Inferior parietal cortex (tissue), 1 donor: Measurements from ENCODE around the gene TALDO1.

Experiments used
- DNase-seq: peaks from one replicate; pipeline ENCODE4 v3.0.0-alpha.2; 2016; ENCODE audit errors: extremely low spot score

Gene TALDO1

DNA sequence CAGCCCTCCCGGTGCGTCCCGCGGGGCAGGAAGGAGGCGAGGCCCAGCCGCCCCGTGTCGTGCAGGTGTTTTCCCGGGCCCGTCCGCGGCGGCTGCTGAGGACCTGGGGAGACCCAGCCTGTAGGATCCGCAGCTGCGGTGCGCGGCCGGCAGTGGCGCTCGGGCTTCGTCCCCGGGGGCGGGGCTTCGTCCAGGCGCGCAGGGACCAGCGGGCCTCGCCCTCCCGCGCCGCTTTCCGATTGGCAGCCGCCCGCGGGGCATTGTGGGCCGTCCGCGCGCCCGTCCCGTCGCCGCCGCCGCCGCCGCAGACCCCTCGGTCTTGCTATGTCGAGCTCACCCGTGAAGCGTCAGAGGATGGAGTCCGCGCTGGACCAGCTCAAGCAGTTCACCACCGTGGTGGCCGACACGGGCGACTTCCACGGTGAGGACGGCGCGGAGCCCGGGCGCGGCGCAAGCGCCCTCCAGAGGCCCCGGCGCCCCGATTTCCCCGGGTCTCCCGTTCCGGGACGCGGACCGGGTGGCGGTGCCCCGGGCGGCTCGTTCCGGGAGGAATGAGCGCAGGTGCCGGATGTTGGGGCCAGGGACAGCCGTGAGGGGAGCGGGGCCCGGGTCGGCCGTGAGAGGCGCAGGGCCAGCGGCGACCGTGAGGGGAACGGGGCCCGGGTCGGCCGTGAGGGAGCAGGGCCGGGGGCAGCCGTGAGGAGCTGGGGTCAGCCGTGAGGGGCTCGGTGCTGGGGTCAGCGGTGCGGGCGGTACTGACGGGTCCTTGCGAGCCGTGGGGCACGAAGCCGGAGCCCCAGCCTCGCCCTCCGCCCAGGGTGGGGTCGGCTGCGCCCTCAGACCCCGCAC, at the start of gene TALDO1:
Gene TALDO1, plus strand, starts transcription at position 307 of the 849 bp plus-strand sequence. Its CDS starts 18 bp downstream, at position 325.
- peak; percentile 84 for DNase-seq

DNA sequence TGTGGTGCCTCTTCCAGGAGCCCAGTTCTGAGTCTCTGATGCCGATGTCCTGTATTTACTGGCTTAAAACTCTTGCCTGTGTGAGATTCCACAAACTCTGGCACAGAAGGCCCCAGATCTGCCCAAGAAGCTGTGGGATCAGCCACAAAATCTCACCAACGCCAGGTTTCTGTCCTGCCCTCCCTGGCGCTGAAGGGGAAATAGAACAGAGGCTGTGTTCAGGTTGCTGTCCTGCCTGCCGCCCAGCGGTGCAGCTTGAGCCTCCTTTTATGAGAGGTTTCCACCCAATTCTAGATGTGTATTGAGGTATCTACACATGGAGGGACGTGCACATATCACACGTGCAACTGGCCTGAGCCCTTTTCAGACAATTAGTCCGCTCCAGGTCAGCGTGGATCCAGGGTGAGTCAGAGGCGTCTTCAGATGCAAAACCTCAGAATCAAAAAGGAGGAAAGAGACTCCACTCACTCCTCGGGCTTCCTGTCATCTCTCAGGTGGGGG, 49.4 kb upstream of the TALDO1 start:
- DNase-seq: no peak

DNA sequence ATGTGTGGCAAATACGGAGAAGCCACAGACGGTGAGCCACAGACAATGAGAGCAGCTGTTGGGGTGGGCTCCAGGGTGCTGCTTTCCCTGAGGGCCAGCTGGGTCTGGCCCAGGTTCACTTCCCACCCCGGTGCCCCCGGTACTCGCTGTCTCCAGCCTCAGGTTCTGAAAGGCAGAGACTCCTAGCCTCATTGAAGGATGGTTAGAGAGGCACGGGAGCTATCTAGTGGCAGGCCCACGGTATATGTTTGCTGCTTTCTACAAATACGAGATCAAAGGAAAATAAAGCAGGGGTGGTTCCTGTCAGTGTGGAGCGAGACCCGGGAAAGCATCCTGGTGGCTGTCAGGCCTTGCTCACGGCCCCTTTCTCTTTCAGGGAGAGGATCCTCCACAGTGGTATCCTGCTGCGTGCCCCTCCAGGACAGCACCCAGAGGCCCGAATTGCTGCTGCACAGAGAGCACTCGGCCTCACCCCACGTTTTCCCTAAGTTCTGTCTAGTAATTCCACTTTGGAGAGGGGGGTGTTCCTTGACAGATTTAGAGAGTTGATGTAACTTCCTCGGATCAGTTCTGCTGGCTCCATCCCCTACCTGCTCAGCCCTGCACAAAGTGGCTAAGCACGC, 48.7 kb upstream of the TALDO1 start:
- DNase-seq: no peak

DNA sequence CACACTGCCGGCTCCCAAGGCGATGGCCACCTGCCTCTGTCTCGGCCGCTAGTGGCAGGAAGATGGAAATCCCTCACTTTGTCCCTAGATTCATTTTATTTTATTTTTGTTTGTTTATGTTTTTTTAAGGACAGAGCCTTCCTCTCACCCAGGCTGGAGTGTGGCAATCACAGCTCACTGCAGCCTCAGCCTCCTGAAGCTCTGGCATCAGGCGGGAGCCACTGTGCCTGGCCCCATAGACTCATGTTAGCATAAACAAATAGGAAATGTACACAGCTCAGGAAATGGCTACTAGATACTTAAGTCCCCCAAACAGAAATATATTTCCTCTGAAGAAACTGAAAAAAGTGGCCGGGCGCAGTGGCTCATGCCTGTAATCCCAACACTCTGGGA, 48.2 kb upstream of the TALDO1 start:
- DNase-seq: no peak

DNA sequence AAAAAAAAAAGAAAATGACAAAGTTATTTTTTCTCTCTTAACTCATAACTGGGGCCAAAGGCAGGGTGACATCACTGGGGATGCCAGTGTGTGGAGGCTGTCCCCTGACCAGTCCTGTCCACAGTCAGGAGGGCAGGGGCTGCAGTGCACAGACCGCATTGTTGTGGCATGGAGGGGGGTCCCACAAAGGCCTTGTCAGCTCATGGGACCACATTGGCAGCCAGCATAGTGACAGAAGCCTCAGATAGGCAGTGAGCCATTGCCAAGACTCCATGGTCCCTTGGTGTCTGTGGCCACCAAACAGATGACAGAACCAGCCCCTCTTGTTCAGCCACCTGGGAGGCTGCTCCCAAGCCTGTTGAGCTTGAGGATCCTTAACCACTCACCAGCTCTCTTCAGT, 47.5 kb upstream of the TALDO1 start:
- no peak for DNase-seq

DNA sequence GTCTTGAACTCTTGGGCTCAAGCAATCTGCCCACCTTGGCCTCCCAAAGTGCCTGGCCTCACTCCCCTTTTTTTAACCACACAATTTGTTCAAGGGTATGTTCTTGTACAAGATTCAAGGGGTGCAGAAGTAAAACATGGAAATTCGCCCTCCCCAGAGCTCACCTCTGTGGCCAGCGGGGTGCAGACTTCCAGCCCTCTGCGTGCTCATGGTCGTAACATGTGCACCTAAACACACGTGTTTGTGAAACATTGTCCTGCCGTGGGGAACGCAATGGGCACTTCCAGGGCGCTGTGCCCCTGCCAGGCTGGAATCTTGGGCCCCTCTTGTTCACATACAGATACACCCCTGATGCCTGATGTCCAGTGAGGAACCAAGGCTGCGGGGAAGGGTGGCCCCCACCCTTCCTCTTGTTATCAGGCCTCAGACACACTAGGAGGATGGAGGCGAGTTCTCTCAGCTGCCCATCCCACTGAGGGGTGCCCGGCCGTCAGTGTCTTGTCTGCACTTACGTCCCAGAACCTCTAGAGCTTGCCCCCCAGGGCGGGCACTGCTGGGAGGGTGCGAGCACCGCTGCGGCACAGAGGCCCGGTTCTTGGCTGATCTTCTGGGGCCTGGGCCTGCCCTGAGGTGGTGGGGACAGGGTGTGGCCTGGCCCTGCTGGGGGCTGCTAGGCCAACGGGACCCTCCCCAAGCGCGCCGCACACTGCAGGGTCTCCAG, 45.4 kb upstream of the TALDO1 start:
- no peak for DNase-seq

DNA sequence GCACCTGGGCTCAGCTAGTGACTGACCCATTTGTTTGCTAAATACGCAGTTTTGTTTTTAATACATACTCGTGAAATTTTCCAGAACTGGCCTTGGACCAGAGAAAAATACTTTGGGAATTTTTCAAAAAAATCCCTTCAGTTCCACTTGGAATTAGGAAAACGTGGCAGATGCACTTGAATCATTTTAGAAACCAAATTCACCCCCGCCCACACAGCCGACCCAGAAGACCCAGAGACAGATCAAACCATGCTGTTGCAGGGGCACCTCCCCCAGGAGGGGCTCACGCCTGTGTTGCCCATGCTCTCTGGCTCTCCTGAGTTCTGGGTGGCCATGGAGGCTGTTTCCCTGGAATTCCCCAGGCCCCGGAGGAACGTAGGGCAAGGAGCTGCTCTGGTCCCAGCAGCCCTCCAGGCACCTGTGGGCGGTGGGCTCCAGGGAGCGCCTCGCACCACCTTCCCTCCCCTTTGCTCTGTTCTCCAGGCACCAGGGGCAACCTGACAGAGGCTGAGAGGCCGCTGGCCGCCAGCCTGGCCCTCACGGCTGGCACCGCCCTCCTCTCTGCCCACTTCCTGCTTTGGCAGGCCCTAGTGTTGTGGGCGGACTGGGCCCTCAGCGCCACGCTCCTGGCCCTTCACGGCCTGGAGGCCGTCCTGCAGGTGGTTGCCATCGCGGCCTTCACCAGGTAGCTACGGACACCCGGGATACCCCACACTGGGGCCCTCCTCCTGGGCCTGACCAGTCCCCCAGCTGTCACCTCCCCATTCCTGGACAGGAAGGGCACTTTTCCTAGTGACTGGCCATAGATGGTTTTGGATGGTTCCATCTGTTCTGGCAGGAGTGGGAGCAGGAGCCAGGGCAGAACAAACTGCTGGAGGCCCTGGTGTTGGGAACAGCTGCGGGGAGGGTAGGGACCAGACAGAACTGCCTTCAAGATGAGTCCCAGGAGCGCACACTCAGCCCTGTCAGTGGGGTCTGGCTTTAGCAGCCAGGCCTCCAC, 44.5 kb upstream of the TALDO1 start:
- no peak for DNase-seq

DNA sequence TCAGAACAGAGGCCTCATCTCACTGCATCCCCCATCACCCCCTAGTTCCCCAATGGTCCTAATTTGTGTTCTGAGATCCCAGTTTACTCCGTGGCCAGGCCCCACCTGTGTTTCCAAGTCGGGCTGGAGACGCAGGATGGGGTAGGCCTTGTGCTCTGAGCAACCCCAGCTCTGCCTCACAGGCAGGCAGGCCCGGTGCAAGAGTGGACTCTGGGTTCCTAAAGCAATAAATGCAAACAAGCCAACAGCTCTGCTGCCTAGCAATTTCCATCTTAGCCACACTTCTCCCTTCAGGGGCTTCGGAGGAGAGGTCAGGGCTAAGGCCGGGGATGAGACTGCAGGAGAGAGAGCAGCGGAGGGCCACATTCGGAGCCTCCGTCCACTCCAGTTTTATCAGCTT, 43.8 kb upstream of the TALDO1 start:
- no peak for DNase-seq

DNA sequence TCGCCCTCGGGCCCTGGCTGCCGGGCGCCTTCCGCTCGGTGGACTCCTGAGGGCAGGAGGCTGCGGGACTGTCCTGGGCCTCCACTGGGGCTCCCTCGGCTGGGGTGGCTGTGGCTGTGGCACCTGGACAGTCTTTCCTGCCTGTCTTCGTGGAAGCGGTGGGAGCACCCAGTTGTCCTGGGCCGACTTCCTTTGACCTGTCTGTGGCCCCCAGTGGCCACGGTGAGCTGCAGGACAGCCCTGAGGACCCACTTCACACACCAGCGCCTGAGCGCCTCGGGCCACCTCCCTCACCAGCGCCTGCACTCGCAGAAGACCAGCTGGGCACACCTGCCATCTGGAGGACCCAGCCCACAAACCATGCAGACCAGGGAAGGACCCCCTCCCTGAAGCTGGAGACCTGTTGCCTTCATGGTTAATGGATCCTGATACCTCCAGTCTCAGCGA, 43.0 kb upstream of the TALDO1 start:
- DNase-seq: no peak

DNA sequence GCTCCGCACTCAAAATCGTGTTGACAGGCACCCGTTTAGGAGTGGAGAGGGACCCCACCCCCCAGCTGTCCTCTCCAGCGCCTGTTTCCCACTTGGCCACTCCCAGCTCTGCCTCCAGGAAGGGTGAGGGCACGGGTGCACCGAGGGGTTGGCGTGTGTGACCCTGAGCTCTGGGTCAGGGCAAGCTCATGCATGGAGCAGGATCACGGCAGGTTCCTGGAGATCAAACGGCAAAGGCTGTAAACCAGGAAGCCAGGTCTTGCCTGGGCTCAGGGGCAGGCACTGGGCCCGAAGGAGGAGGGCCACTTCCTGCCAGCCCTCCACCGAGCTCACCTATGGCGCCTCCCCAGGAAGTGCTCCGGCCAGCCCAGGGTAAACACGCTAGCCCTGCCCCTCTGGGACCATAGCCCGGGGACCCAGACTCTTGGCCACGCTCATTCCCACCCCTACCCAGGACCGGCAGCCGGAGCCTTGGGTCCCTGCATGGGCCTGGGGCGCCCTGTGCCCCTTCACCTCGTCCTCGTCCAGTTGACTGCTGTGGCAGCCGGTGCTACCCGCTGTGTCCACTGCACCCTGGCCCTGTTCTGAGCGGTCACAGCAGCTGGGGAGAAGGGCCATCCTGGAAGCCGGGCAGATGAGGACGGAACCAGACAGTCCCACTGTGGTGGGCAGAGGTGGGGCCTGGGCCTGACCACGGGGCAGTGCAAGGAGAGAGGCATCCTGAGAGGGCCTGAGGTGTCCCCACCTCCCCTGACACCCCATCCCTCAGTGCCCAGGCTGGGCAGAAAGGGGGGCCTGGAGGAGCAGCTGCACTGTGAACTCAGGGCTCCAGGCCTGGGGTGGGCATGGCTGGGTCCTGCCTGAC, 42.3 kb upstream of the TALDO1 start:
- DNase-seq: no peak

DNA sequence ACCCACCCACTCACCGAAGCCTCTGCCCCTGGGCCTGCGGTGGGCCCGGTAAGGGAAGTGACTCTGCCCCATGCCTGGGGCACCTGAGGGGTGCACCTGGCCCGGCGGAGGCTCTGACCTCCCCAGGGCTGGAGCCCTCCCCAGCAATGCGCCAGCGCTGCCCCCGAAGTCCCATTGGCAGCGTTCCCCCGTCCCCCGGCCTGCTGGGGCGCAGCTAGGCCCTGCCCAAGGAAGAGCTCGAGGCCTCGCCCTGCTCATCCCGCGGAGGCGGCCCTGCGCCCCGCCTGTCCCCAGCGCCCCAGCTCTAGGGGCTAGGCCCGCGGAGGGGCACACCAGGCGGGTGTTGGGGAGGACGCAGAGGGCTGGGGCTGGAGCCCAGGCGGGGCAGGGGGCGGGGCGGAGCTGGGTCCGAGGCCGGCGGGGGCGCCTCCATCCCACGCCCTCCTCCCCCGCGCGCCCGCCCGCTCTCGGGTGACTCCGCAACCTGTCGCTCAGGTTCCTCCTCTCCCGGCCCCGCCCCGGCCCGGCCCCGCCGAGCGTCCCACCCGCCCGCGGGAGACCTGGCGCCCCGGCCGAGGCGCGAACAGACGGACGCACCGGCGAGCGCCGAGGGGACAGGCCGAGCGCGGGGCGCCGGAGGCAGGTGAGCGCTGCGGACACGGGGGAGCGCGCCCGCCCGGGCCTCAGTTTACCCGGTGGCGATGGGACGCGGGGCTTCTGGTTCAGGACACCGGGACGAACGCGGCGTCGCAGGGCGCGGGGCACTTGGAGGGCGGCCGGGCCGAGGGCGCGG, 41.4 kb upstream of the TALDO1 start, which contains the start of gene EPS8L2:
Gene EPS8L2, plus strand, starts transcription at position 586 of the 793 bp plus-strand sequence. CDS start 3,177 bp downstream, outside the sequence.
- DNase-seq: no peak

DNA sequence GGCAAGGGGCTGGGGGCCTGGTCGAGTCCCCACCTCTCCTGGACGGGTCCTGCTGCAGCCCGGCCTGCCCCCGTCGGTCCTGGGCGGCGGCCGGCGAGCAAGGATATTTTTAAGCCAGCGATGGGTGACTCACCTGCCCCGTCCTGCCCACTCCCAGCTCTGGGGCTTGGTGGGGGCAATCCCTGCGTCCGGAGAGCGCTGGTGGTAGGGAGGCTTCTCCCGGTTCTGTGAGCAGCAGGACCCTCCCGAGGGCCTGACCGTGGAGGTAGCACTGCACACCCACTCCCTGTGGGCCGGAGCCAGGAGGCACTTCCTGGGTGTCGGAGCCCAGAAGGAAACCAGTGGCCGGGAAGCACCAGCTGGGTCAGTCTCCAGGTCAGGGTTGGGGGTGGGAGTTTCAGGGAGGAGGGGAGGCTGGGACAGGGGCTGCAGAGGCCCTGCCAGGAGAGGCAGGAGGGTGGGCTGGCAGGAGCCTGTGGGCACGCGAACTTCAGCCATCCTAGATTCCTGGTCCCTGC, 40.8 kb upstream of the TALDO1 start:
- no peak for DNase-seq

DNA sequence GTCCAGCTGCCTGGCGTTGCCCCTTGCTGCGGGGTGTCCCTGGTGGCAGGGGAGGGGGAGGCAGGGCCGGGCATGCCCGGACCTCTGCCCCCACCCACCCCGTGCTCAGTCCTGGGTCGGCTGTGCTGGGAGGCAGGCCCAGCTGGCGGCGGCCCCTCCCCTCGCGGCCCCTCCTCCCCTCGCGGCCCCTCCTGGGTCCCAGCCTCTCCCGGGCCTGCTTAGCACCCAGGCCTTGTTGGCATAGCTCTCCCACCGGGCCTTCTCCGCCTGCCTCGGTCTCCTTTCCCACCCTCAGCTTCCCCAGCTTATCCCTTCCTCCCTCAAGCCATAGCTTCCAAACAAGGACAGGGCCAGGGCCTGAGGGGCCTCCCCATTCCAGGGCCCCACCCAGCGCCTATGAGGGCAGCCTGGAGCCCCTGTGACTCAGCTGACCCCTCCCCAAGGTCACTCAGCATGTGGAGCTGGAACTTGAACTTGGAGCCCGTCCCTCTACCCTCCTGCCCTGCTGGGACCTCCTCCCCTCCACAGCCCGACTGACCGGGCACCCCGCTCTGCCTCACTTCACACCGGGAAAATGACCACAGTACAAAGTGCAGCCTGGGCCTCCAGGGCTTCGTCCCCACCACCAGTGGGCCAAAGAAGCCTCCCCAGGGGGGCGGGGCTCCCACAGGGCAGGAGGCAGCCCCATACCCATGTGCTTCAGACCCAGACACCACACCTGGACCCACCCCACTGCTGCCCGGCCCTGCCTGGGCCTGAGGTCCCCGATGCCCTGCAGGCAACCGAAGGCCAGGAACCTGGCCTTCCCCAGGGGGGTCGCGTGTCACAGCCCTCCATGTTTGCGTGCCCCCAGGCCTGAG, 40.1 kb upstream of the TALDO1 start:
- DNase-seq: no peak

DNA sequence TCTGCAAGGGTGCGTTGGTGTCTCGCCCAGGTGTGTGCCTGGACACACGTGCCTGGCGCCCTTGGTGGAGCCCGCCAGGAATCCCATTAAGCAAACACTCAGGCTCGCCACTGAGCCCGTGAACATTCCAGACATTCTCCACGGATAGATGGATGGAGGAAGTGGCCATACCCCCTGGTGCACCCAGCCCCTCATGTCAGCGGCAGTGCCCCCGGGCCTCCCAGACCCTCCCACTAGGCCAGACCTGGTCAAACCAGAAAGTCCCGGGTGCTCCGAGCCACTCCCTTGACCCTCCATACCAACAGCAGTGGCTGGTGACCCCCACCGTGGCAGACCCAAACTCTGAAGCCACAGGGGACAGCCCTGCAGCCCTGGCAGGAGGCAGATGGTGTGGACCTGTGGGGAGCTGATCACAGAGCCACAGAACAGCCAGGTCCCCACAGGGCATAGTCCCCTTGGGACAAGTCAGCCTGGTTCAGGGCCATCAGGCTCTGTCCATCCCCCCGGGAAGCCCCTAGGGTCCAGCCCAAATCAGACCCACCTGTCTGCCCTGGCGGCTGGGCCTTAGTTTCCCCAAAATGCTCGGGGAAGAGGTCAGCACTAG, 39.3 kb upstream of the TALDO1 start:
- no peak for DNase-seq

DNA sequence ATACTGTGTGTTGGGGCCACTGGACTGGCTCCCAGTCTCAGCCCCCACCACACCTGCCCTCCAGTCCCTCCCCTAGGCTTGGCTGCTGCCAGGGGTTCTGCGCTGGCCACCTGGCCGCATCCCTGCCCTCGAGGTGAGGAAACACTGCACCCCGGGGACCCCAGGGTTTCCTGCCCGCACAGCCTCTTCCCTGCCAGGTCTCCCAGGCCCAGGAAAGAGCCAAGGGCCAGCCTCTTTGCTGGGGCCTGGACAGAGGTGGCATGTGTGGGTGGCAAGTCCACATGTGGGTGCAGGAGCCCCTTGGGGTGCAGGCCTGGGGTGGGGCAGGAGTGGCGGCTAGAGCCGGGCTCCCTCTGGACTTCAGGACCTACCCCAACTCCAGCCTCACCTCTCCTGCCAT, 38.8 kb upstream of the TALDO1 start:
- DNase-seq: no peak

DNA sequence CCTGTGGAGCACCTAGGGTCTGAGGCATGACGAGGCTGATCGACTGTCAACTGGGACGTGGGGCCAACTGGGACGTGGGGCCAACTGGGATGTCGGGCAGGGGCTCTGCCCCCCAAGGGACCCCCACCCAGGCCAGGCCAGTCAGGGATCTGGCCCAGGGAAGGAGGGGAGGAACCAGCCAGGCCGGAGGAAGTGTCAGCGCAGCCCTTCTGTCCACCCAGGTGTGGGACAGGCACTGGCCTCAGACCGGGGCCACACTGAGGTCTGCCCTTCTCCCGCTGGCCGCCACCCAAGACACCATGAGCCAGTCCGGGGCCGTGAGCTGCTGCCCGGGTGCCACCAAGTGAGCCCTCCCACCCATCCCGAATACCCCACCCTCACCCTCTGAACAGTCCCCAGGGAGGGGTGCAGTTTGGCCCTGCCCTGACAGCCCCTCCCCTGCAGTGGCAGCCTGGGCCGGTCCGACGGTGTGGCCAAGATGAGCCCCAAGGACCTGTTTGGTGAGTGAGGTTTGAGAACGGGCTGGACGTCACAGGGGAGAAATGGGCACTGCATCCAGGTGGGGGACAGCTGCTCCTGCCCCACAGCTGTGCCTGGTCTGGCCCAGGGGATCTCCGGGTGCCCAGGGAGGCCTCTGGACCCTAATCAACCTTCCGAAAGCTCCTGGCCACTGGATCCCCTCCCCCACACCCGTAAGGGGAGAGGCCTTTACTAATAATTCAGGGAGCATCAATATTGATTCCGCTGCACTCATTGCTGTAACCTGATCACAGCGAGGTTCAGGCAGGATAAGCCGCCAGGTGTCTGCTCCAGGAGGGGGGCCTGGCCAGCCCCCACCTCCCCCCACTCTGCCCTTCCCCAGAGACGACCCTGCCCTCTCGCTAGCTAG, 37.9 kb upstream of the TALDO1 start:
- DNase-seq: no peak

DNA sequence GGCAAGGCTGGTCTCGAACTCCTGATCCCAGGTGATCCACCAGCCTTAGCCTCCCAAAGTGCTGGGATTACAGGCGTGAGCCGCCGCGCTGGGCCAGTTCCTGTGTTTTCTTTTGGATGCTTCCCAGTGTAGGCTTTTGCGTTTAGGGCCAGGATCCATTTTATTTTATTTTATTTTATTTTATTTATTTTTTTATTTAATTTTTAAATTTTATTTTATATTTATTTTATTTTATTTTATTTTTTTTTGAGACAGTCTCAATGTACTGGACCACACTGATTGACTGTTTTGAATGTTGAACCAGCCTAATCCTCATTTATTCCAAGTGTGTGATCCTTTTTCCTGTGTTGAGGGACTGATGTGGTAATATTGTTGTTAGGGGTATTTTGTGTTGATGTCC, 32.8 kb upstream of the TALDO1 start:
- DNase-seq: no peak
